Fibroblast of skin of left quadriceps (primary cell): ENCODE measurements around the gene LSR.
"Not testable (repeated sequence)": the region's sequence is repeated elsewhere in the genome, so short reads cannot be mapped to it uniquely, and the experiment has no call there.

Source experiments
- DNase-seq, 2 experiments: peaks; one replicate each; pipeline ENCODE4 v3.0.0-alpha.2; 2013; ENCODE audit warnings: low read depth in 2 of 2

LSR gene

DNA sequence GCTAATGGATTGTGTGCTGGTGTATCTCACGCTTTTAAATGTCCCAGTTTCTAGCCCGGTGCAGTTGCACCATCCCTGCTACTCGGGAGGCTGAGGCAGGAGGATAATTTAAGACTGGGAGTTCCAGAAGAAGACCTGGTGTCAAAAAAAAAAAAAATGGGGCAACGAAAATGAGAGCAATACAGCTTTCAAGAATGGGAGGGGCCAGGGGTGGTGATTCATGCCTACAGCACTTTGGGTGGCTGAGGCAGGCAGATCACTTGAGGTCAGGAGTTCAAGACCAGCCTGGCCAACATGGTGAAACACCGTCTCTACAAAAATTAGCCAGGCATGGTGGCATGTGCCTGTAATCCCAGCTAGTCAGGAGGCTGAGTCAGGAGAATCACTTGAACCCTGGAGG lies 37.3 kb downstream of the LSR start:
- DNase-seq = not testable (repeated sequence)

DNA sequence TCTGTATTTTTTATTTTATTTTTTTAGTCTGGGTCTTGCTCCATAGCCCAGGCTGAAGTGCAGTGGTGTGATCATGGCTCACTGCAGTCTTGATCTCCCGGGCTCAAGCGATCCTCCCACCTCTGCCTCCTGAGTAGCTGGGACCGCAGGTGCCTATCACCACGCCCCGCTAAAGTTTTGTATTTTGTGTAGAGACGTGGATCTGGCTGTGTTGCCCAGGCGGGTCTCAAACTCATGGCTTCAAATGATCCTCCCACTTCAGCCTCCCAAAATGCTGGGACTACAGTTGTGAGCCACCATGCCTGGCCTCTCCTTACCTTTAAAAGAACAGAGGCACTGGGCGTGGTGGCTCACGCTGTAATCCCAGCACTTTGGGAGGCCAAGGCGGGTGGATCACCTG lies 38.9 kb downstream of the LSR start:
- no peak for DNase-seq

DNA sequence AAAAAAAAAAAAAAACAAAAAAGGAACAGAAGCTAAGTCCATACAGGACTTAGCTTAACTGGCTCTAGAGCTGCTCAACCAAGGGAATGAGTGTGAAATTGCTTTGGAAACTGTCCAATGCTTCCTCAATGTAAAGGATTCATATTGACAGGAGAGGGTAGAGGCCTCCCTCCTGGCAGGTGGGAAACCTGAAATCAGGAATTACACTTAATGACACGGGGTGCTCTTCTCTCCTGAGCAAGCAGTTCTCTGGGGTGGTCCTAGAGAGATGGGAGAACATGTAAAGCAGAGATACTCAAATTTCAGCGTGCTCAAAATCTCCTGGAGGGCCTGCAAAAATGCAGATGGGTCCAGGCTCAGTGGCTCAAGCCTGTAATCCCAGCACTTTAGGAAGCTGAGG lies 39.5 kb downstream of the LSR start:
- no peak for DNase-seq

DNA sequence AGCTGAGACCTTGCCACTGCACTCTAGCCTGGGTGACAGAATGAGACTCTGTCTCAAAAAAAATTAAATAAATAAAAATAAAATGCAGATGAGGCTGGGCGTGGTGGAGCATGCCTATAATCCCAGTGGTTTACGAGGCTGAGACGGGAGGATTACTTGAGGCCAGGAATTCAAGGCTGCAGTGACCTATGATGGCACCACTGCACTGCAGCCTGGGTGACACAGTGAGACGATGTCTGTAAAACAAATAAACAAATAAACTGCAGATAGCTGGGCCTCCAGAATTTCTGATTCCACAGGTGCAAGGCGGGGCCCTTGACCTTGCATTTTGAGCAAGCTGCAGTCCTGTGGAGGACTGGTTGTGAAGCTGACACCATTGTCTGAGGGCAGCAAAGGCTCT lies 40.1 kb downstream of the LSR start:
- no peak for DNase-seq

DNA sequence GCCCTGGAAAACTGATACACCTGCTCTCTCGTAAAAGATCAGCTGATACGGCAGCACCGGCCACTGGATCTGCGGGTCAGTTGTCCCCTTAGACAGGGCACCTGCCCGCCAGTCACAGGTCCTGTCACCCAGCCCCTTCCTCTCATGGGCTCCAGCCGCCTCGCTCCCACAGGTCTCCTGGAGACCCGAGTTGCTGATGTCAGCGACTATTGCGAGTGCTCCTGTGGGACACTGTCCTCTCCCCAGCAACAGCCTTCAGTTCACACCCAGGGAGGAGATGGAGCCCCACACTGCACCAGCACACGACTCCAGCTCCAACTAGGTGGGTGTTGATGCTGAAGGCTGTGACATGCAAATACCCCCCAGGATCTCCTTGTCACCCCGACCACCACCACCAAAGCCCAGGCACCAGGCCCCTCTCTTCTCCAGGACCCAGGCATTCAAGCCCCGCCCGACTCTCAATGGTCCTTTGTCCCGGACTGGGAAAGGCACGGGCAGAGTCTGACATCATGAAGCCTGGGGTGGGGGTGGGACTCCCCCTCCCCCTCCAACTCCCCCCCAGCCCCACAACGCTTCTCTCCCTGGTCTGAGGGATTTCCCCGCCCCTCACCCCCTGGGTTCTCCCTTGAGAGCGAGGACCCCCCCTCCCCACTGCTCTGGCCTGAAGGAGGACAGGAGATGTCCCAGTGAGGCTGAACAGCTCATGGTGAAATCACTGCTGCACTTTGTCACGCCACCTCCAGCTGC lies 41.8 kb downstream of the LSR start:
- DNase-seq = no peak

DNA sequence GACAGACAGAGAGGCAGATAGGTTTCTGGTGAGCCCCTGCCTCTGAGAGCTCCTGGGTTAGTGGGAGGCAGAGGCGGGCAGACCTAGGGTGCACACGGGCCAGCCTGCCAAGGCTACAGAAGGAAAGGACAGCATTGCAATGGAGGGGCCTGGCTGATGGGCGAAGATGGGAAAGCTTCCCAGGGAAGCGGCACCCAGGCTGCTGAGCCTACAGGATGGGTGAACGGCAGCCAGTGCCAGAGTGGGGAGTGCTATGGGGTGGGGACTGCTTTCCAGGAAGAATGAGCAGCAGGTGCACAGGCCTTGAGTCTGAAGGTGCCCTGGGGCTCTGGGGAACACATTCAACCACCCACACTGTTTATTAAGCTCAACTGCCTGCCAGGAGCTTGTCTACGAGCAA lies 42.5 kb downstream of the LSR start:
- no peak for DNase-seq

DNA sequence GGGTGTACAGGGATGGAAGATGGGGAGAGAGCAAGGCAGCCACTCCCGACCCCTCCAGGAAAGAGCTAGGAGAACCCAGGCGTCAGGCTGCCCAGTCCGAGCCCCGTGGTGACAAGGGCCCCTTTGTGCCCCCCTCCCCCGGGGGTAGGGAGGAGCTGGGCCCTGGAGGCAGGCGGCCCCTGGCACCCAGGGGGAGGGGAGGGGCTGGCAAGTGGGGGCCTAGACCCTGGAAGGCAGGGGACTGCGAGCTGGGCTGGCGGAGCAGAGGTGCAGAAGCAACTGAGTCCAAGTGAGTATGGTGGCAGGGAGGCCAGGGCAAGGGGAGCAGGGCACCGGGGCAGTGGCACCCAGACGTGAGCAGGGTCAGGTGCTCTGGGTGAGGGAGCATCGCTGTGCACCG lies 43.1 kb downstream of the LSR start, which contains the start of gene MAG:
Gene MAG (plus strand): TSS at position 246 of the 400 bp plus-strand sequence. CDS start 3,248 bp downstream, outside the sequence.
- no peak for DNase-seq

DNA sequence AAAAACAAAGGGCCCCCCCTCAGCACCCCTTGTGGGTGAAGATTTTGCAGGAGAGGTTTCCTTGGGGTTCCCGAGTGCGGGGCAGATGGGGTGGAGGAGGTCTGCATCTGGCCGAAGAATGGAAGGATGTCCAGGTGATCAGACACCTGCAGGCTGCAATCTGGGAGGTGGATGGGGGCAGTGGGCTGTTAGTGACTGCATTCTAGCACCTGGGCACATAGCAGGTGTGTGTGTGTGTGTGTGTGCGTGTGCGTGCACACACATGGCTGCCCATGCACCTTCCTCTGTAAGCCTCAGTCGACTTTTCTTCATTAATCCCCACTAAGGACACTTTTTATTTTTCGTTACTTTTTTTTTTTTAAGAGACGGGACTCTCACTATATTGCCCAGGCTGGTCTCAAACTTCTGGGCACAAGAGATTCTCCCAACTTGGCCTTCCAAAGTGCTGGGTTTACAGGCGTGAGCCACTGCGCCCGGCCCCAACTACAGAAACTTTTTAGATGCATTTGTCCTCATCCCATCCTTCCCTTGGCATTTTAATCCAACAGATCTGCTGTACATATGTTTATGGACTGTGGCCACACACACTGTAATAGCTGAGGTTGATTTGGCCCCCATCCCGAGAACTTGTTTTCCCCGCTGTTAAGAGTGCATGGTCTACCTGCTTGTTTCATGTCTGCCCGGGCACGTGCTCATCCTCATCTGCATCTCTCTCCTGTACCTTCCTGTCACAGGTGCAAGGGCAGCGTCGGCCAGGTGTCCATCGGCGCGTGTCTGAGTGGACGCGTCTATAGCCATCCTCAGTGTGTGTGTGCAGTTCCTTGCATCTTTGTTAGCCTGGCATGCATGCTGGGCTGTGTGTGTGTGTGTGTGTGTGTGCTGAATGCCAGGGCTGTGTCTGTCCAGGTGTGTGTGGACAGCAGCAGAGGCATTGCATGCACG lies 43.9 kb downstream of the LSR start:
- no peak for DNase-seq

DNA sequence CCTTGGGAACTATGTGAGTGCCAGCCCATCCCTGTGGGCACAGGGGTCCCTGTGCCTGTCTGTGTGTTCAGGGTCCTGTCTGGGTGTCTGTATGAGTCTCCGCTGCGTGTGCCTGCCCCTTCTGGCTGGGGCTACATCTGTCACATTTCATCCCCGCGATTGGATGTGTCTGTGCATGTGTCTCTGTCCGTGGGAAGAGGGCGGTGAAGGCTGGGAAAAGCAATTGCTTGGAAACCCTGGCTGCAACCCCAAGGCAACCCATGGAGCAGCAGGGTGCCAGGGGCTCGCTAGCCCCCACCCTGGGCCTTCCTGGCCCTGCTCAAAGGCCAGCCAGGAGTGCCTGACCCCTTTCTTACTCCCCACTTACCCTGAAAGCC lies 44.5 kb downstream of the LSR start:
- no peak for DNase-seq

DNA sequence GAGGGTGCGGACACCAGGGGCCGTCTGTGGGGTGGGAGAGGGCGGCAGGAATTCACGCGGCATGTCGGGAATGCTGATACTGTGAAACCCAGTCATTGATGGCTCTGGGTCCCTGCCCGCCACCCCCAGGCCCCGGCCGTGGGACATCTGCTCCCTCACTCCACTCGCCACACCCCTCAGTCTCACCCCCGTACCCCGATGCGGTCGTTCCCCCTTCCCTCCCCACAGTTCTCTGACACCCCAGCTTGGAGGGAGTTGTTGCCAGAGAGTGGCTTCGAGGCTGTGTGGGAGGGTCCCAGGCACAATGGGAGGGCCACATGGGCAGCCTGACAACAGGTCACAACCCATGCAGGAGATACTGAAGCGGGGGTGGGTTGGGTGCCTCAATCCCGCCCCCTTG lies 45.0 kb downstream of the LSR start:
- no peak for DNase-seq

DNA sequence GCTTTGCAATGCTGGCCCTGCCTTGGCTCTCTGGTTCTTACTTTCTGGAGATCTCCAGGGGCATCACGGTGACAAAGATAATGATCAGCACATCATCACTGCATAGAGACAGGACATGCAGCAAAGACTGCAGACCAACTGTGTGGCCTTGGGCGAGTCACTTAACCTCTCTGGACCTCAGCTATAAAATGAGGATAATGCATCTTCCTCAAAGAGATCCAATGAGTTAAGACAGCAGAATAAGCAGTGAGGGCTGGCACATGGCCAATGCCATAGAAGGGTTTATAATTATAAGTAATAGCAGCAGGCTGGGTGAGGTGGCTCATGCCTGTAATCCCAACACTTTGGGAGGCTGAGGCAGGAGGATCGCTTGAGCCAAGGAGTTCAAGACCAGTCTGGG lies 45.5 kb downstream of the LSR start:
- no peak for DNase-seq

DNA sequence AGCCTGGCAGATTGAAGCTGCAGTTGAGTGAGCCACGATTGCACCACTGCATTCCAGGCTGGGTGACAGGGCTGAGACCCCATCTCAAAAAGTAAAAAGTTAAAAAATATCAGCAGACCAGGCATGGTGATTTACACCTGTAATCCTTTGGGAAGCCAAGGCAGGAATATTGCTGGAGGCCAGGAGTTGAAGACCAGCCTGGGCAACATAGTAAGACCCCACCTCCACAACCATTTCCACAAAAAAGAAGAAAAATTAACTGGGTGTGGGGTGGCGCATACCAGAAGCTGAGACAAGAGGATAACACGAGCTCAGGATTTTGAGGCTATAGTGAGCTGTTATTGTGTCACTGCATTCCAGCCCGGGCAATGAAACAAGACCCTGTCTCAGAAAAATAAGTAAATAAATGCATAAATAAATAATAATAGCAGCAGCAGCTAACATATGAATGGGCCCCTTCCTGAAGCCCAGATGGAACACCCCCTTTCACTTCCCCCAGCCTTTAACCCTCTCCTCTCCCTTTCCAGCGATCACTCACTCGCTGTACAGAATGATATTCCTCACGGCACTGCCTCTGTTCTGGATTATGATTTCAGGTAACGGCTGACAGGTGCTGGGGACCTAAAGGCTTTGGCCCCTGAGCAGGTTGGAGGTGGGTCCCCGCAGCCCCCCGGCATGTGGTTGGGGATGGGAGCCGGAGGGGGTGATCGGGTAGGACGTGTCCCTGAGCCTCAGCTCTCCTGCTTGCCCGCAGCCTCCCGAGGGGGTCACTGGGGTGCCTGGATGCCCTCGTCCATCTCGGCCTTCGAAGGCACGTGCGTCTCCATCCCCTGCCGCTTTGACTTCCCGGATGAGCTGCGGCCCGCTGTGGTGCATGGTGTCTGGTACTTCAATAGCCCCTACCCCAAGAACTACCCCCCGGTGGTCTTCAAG lies 46.3 kb downstream of the LSR start:
- DNase-seq = no peak

DNA sequence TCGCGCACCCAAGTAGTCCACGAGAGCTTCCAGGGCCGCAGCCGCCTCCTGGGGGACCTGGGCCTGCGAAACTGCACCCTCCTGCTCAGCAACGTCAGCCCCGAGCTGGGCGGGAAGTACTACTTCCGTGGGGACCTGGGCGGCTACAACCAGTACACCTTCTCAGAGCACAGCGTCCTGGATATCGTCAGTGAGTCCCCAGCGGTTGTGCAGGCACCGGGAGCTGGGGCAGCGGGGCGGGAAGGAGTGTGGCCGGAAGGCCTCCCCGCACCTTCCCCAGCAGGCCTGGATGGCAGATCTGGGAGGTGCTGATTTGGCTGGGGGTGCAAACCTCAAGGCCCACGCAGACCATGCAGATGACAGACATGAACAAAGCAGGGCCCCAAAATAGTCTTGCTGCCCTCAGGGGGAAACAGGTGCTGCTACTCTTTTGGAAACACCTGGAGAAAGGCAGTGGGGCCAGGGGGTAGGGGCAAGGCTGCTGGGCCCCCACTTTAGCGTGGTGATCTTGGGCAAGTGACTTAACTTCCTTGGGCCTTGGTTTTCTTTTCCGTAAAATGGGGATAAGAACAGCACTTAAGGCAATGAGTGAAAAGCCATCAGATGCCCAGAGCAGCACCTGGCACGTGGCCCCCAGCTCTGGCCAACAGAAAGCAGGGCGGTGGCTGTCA lies 47.1 kb downstream of the LSR start:
- no peak for DNase-seq

DNA sequence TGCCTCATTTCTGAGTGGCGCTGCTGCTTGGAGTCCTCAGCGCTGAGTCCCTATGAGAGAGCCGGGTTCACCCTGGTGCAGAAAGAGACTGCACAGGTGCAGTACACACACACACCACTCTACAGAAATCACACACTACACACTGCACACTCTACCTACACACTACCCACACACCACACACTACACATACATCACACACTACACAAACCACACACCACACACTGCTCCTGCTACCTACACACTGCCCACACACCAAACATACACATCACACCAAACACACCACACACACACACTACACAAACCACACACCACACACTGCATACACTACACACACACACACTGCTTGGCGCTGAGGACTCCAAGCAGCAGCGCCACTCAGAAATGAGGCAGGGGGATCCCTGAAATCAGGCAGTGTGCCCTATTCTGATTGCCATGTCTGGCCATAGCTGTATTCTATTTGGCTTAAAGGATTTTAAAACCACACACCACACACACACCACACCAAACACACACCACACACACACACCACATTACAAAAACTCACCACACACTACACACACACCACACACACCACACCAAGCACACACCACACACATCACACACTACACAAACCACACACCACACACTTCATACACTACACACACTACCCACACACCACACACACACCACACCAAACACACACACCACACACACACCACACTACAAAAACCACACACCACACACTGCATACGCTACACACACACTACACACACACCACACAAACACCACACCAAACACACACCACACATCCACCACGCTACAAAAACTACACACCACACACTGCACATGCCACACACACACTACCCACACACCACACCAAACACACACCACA lies 48.1 kb downstream of the LSR start:
- no peak for DNase-seq

DNA sequence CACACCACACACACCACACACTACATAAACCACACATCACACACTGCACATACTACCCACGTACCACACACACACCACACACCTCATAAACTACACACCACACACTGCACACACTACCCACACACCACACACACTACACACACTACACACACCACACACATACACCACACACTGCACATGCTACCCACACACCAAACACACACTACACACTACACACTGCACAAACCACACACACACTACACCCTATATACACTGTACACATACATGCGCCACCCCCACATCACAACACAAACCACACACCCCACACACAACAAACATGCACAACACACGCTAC lies 48.7 kb downstream of the LSR start:
- DNase-seq = no peak

DNA sequence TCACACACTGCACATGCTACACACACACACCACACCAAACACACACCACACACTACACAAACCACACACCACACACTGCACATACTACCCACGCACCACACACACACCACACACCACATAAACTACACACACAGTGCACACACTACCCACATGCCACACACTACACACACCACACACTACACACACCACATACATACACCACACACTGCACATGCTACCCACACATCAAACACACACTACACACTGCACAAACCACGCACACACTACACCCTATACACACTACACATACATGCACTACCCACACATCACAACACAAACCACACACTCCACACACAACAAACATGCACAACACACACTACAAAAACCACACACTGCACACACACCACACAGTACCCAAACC lies 49.1 kb downstream of the LSR start:
- no peak for DNase-seq

DNA sequence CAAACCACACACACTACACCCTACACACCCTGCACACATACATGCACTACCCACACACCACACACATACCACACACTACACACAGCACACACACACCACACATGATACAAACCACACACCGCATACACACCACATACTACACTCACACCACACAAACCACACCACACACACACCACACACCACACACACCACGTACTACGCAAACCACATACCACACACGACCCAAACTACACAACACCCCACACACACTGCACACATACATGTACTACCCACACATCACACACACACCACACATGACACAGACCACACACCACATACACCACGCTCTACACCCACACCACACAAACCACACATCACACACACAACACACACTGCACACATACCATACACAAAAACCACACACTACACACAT lies 49.8 kb downstream of the LSR start:
- no peak for DNase-seq

DNA sequence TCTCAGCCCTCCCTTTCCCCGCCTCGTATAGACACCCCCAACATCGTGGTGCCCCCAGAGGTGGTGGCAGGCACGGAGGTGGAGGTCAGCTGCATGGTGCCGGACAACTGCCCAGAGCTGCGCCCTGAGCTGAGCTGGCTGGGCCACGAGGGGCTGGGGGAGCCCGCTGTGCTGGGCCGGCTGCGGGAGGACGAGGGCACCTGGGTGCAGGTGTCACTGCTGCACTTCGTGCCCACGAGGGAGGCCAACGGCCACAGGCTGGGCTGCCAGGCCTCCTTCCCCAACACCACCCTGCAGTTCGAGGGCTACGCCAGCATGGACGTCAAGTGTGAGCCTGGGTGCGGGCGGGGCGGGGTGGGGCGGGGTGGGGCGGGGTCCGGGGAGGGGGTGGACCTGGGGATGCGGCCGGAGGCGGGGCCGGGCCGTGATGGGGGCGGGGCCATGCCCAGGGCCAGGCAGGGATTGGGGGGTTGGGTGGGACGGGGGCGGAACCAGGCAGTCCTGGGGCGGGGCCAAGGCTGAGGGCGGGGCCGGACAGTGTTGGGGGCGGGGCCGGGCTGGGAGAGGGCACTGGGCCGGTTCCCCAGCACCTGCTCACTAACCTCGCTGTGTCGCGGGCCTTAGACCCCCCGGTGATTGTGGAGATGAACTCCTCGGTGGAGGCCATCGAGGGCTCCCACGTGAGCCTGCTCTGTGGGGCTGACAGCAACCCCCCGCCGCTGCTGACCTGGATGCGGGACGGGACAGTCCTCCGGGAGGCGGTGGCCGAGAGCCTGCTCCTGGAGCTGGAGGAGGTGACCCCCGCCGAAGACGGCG lies 50.9 kb downstream of the LSR start:
- DNase-seq = no peak

DNA sequence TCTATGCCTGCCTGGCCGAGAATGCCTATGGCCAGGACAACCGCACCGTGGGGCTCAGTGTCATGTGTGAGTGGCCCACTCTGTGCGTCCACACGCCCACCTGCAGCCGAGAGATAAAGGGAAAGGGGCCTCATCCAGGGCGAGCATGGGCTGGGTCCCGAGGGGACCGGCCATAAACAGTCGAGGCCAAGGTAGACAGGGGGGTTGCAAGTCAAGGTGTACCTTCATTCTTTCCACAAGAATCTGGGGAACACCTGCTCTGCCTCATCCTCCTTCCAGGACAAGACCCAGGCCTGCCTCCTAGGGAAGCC lies 51.5 kb downstream of the LSR start:
- DNase-seq = no peak

DNA sequence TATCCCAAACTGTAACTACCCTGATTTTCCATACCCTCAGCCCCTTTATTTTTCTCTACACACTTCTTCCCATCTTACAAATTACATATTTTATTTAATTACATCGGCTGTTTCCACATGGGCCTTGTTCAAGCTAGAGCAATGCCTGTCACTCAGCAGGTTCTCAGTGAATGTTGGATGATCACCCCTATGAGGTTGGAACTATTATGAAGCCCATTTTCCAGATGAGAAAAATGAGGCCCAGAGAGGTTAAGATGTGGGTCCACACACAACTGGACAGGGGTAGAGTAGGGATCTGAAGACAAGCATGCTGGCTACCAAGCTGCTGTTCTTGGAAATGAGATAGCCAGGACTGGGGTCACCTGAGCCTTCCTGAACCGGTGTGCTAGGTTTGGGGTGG lies 53.2 kb downstream of the LSR start:
- no peak for DNase-seq
